Esophagus muscularis mucosa (tissue), 4 donors: Measurements from ENCODE around the gene CCL1. TPM values are rescaled to one million over a fixed set of nuclear protein-coding genes. Genes with fewer than 3 reads are reported as not detected.
A peak's percentile ranks its signal among the peaks of the same experiment; 100 is the strongest.
"Not testable (repeated sequence)": the region's sequence is repeated elsewhere in the genome, so short reads cannot be mapped to it uniquely, and the experiment has no call there.

Experiments used
- DNase-seq: peaks from one replicate; pipeline ENCODE4 v3.0.0-alpha.2; 2017; ENCODE audit errors: extremely low spot score
- H3K27ac ChIP-seq, 4 donors: fragments of 200-600 bp; sonication (generic); replicated peaks in 1 of 4; 1 replicate in 3 of 4; 2 replicates in 1 of 4; pipeline ENCODE4 v1.5.1; 2016 to 2019; ENCODE audit warnings: mild to moderate bottlenecking in 1 of 4
- H3K27me3 ChIP-seq, 4 donors: fragments of 200-600 bp; sonication (generic); one replicate each; pipeline versions ENCODE4 v1.5.1 to v1.6.0; 2016 to 2019
- H3K36me3 ChIP-seq, 4 donors: fragments of 200-600 bp; sonication (generic); one replicate each; pipeline ENCODE4 v1.5.1; 2016 to 2019
- H3K4me1 ChIP-seq, 4 donors: fragments of 200-600 bp; sonication (generic); one replicate each; pipeline ENCODE4 v1.5.1; 2016 to 2019
- H3K4me3 ChIP-seq, 4 donors: fragments of 200-600 bp; sonication (generic); 1 replicate in 2 of 4; 2 replicates in 2 of 4; pipeline ENCODE4 v1.5.1; 2016 to 2019; ENCODE audit warnings: mild to moderate bottlenecking in 4 of 4, moderate library complexity in 1 of 4
- H3K9me3 ChIP-seq, 4 donors: fragments of 200-600 bp; sonication (generic); 1 replicate in 3 of 4; 2 replicates in 1 of 4; pipeline ENCODE4 v1.5.1; 2016 to 2019
- EP300 ChIP-seq: sonication (generic); formaldehyde crosslinking; IDR thresholded peaks from one replicate; pipeline ENCODE4 v1.6.1; 2017; ENCODE audit warnings: antibody characterized with exemption
- POLR2A ChIP-seq: fragments of 450-650 bp; IDR thresholded peaks from one replicate; pipeline ENCODE4 v1.6.1; 2017; ENCODE audit warnings: antibody characterized with exemption, moderate library complexity, mild to moderate bottlenecking, low read depth
- POLR2AphosphoS5 ChIP-seq, 2 donors: sonication (generic); formaldehyde crosslinking; IDR thresholded peaks; one replicate each; pipeline ENCODE4 v1.6.1; 2017; ENCODE audit warnings: antibody characterized with exemption in 2 of 2
- WGBS: methylation state at CpG from one replicate; pipeline ENCODE4 v1.1.5; 2018; 5-methylcytosine and 5-hydroxymethylcytosine counted together
- intact Hi-C: fragments of 100-400 bp; cut with DNase I; formaldehyde crosslinking; loops from one replicate; pipeline ENCODE4 v1.15.1; 2023
- total RNA-seq, 4 donors: library from RNA; depleted of rRNA; stranded (reverse); fragments of >200 nt; gene quantifications; one replicate each; pipeline versions ENCODE4 v1.1.0 to v1.2.1, GENCODE V29; 2016
- TF ChIP-seq, protein P1 (sequence below), 3 experiments: fragments of 200-600 bp in 2 of 3; fragments of 450-650 bp in 1 of 3; sonication (generic) in 2 of 3; IDR thresholded peaks; one replicate each; pipeline ENCODE4 v1.5.1; 2017 to 2019; ENCODE audit warnings: antibody characterized with exemption in 3 of 3, mild to moderate bottlenecking in 2 of 3, moderate library complexity in 1 of 3

CCL1 gene
- total RNA-seq, 4 donors from 2014 or later = not detected

DNA sequence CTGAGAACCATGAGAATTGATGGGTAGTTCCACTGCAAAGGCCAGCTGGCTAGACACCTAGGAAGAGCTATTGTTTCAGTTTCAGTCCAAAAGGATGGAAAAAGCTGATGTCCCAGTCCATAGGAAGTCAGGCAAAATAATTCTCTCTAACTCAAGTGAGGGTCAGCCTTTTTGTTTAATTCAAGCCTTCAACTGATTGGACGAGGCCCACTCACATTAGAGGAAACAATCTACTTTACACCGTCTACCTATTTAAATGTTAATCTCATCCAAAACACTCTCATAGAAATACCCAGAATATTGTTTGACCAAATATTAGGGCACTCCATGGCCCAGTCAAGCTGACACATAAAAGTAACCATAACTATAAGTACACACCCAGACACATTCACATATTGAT lies 21.1 kb downstream of the CCL1 start:
- Histone ChIP-seq H3K4me1 (no peaks in the 10 kb centered on the region), H3K9me3 (no peaks in the 10 kb centered on the region), H3K27me3 (no peaks in the 10 kb centered on the region), H3K27ac (no peak overlapping the region), H3K4me3 (no peak overlapping the region), H3K36me3 (no peaks in the 10 kb centered on the region)
- 92% methylated on average over 2 of the region's 2 CpGs for WGBS
- TF ChIP-seq POLR2A = no peak
- TF ChIP-seq POLR2AphosphoS5 (IDR thresholded peaks at IDR 0.05) = no peak
- TF ChIP-seq, protein P1, sequence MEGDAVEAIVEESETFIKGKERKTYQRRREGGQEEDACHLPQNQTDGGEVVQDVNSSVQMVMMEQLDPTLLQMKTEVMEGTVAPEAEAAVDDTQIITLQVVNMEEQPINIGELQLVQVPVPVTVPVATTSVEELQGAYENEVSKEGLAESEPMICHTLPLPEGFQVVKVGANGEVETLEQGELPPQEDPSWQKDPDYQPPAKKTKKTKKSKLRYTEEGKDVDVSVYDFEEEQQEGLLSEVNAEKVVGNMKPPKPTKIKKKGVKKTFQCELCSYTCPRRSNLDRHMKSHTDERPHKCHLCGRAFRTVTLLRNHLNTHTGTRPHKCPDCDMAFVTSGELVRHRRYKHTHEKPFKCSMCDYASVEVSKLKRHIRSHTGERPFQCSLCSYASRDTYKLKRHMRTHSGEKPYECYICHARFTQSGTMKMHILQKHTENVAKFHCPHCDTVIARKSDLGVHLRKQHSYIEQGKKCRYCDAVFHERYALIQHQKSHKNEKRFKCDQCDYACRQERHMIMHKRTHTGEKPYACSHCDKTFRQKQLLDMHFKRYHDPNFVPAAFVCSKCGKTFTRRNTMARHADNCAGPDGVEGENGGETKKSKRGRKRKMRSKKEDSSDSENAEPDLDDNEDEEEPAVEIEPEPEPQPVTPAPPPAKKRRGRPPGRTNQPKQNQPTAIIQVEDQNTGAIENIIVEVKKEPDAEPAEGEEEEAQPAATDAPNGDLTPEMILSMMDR (IDR thresholded peaks at IDR 0.05) = no peak
- TF ChIP-seq EP300 = no peak
- intact Hi-C loops = no loop called here
- no peak for DNase-seq

DNA sequence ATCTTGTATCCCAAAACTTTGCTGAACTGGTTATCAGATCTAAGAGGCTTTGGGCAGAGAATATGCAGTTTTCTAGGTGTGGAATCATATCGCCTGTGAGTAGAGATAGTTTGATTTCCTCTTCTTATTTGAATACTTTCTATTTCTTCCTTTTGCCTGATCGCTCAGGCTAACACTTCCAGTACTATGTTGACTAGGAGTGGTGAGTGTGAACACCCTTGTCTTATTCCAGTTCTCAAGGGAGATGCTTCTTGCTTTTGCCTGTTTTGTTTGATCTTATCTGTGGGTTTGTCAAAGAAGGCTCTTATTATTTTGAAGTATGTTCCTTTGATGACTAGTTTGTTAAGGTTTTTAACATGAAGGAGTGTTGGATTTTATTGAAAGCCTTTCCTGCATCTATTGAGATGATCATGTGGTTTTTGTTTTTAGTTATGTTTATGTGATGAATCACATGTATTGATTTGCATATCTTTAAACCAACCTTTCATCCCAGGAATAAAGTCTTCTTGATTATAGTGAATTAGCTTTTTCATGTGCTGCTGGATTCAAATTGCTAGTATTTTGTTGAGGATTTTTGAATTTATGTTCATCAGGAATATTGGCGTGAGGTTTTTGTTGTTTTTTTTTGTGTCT lies 23.8 kb downstream of the CCL1 start:
- intact Hi-C loops = no loop called here
- H3K36me3 ChIP-seq = no peaks in the 10 kb centered on the region
- no peak overlapping the region for H3K4me3 ChIP-seq
- H3K27ac ChIP-seq = no peak overlapping the region
- no peaks in the 10 kb centered on the region for H3K27me3 ChIP-seq
- TF ChIP-seq POLR2AphosphoS5 (IDR thresholded peaks at IDR 0.05) = no peak
- no peak for TF ChIP-seq POLR2A
- TF ChIP-seq EP300 = no peak
- TF ChIP-seq, protein P1 (IDR thresholded peaks at IDR 0.05) = no peak
- DNase-seq = no peak
- WGBS = 90% methylated on average over 3 of the region's 3 CpGs
- no peaks in the 10 kb centered on the region for H3K4me1 ChIP-seq
- no peaks in the 10 kb centered on the region for H3K9me3 ChIP-seq

DNA sequence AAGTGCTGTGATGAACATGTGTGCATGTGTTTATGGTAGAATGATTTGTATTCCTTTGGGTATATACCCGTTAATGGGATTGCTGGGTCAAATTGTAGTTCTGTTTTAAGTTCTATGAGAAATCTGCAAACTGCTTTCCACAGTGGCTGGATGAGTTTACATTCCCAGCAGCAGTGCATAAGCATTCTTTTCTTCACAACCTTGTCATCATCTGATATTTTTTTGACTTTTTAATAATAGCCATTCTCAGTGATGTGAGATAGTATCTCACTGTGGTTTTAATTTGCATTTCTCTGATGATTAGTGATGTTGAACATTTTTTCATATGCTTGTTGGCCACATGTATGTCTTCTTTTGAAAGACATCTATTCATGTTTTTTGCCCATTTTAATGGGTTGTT lies 25.3 kb downstream of the CCL1 start:
- WGBS = 55% methylated on average over 1 of the region's 1 CpG
- Histone ChIP-seq H3K27me3 (no peaks in the 10 kb centered on the region), H3K36me3 (no peaks in the 10 kb centered on the region), H3K9me3 (no peaks in the 10 kb centered on the region), H3K27ac (no peak overlapping the region), H3K4me1 (no peaks in the 10 kb centered on the region), H3K4me3 (no peak overlapping the region)
- no peak for DNase-seq
- intact Hi-C loops = no loop called here
- TF ChIP-seq POLR2A (no peak), EP300 (no peak), POLR2AphosphoS5 (IDR thresholded peaks at IDR 0.05) (no peak)
- TF ChIP-seq, protein P1 (IDR thresholded peaks at IDR 0.05) = no peak

DNA sequence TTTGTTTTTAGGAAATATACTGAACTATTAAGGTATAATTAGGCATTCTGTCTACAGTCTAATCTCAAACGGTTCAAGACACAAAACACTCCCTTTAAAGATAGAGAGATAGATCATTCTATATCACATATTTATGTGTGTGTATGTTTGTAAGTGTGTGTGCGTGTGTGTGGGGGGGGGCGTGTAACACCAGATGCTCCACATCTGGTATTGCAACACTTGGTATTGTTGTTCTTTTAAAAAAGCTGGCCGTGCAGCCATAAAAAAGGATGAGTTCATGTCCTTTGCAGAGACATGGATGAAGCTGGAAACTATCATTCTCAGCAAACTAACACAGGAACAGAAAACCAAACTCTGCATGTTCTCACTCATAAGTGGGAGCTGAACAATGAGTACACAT lies 35.5 kb downstream of the CCL1 start:
- H3K4me1 ChIP-seq, H3K36me3 ChIP-seq, H3K27me3 ChIP-seq, intact Hi-C loops, H3K27ac ChIP-seq, H3K4me3 ChIP-seq, DNase-seq: not testable (repeated sequence)
- peaks cover 0 to 10% (median 0%) of the 10 kb centered on the region in 4 donors for H3K9me3 ChIP-seq
- WGBS = 46% methylated on average over 4 of the region's 4 CpGs

- no peak overlapping the region for H3K4me3 ChIP-seq
- H3K4me1 ChIP-seq = peaks cover 0 to 6% (median 0%) of the 10 kb centered on the region in 4 donors
- H3K36me3 ChIP-seq = no peaks in the 10 kb centered on the region
- H3K27me3 ChIP-seq = no peaks in the 10 kb centered on the region
- TF ChIP-seq, protein P1 (IDR thresholded peaks at IDR 0.05) = no peak
- no peak for TF ChIP-seq POLR2A
- DNase-seq = no peak
- H3K9me3 ChIP-seq = peaks cover 0 to 10% (median 0%) of the 10 kb centered on the region in 4 donors
- intact Hi-C loops = no loop called here
- H3K27ac ChIP-seq = peak overlapping the region in 1 of 4 donors; percentile 9
These were observed 41.1 kb downstream of the CCL1 start for GRCh38 chr17:34321964-34322363.
